ENCODE data around the gene SLFN12L.

DNA sequence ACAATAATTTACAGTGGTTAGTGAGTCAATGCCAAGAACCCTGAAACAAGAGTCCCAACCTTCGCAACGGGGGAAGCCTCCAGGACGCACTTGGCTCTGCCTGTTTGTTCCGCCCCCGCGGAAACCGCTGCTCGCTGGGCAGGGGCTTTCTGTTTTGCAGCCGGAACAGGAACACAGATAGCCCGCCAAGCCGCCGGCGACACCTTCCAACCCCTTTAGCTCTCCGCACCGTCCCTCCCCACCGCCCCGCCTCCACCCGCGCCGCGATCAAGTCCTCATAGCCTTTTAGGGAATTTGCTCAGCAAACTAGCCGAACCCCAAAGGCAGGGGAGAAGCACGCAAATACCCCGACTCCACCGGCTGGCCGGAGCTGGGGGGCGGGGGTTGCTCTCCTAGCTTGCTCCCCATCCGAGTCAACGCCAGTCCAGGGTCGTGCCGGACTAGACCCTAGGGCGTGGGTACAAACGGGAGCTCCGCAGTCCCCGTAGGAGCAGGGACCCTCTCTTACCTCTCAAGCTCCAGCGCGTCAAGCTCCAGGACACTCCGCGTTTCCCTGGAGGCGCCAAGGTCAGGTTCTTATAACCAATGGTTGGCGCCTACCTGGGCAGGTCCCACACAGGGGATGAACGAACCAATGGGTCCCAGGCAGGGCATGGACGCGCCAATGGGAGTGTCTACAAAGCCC is 89.1 kb downstream of the SLFN12L start, which contains the start of gene SLFN13:
- TF ChIP-seq, protein P1, sequence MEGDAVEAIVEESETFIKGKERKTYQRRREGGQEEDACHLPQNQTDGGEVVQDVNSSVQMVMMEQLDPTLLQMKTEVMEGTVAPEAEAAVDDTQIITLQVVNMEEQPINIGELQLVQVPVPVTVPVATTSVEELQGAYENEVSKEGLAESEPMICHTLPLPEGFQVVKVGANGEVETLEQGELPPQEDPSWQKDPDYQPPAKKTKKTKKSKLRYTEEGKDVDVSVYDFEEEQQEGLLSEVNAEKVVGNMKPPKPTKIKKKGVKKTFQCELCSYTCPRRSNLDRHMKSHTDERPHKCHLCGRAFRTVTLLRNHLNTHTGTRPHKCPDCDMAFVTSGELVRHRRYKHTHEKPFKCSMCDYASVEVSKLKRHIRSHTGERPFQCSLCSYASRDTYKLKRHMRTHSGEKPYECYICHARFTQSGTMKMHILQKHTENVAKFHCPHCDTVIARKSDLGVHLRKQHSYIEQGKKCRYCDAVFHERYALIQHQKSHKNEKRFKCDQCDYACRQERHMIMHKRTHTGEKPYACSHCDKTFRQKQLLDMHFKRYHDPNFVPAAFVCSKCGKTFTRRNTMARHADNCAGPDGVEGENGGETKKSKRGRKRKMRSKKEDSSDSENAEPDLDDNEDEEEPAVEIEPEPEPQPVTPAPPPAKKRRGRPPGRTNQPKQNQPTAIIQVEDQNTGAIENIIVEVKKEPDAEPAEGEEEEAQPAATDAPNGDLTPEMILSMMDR (IDR thresholded peaks at IDR 0.05 in 4 of 5, conservative IDR thresholded peaks at IDR 0.05 in 1 of 5), result no peak
- peak in 1 of 2 donors; percentile 13 for TF ChIP-seq POLR2A (IDR thresholded peaks at IDR 0.05)
